Measurements from ENCODE around the gene ANKS1B.

DNA sequence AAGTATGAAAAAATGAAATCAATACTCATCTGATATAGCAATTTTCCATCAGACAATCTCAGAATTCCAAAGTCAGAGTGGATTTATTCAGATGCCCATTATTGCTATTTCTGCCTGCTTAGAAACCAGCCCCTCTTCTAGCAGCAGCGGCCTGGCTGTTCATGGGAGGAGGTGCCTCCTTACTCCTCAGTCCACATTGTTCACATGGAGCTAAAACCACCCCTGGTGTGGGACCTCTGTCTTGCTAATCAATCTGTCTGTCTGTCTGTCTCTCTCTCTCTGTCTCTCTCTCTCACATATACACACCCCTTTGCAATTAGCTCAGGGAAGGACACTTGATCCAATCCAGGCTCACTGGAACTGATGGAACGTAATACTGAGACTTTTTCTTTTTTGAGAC, 1163.5 kb downstream of the ANKS1B start:
- TF ChIP-seq, protein P1, sequence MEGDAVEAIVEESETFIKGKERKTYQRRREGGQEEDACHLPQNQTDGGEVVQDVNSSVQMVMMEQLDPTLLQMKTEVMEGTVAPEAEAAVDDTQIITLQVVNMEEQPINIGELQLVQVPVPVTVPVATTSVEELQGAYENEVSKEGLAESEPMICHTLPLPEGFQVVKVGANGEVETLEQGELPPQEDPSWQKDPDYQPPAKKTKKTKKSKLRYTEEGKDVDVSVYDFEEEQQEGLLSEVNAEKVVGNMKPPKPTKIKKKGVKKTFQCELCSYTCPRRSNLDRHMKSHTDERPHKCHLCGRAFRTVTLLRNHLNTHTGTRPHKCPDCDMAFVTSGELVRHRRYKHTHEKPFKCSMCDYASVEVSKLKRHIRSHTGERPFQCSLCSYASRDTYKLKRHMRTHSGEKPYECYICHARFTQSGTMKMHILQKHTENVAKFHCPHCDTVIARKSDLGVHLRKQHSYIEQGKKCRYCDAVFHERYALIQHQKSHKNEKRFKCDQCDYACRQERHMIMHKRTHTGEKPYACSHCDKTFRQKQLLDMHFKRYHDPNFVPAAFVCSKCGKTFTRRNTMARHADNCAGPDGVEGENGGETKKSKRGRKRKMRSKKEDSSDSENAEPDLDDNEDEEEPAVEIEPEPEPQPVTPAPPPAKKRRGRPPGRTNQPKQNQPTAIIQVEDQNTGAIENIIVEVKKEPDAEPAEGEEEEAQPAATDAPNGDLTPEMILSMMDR (conservative IDR thresholded peaks at IDR 0.05; ENCODE audit: low read length) = no peak
- no peak for TF ChIP-seq EZH2phosphoT487 (IDR thresholded peaks at IDR 0.05; ENCODE audit: borderline replicate concordance)
